Cardiac fibroblast (primary cell): ENCODE measurements around the gene VLDLR.

Experiments
- DNase-seq, 2 donors: peaks; one replicate each; pipeline versions ENCODE4 v3.0.0 to v3.0.0-alpha.2; 2010; ENCODE audit warnings: low read depth in 2 of 2
- H3K4me3 ChIP-seq, 2 donors: replicated peaks in 1 of 2; 1 replicate in 1 of 2; 2 replicates in 1 of 2; pipeline ENCODE4 v1.5.1; 2011; ENCODE audit warnings: low read depth in 2 of 2, low read length in 2 of 2, mild to moderate bottlenecking in 2 of 2, moderate library complexity in 1 of 2
- TF ChIP-seq, protein P1 (sequence below): IDR thresholded peaks from one replicate; pipeline ENCODE4 v1.5.1; 2011; ENCODE audit warnings: low read depth, mild to moderate bottlenecking, low read length, inconsistent platforms

The VLDLR gene

GRCh38 chr9:2618289-2618688 is 3.3 kb upstream of the VLDLR start:
- no peak for DNase-seq
- TF ChIP-seq, protein P1, sequence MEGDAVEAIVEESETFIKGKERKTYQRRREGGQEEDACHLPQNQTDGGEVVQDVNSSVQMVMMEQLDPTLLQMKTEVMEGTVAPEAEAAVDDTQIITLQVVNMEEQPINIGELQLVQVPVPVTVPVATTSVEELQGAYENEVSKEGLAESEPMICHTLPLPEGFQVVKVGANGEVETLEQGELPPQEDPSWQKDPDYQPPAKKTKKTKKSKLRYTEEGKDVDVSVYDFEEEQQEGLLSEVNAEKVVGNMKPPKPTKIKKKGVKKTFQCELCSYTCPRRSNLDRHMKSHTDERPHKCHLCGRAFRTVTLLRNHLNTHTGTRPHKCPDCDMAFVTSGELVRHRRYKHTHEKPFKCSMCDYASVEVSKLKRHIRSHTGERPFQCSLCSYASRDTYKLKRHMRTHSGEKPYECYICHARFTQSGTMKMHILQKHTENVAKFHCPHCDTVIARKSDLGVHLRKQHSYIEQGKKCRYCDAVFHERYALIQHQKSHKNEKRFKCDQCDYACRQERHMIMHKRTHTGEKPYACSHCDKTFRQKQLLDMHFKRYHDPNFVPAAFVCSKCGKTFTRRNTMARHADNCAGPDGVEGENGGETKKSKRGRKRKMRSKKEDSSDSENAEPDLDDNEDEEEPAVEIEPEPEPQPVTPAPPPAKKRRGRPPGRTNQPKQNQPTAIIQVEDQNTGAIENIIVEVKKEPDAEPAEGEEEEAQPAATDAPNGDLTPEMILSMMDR: no peak
- H3K4me3 ChIP-seq: no peak overlapping the region

DNA sequence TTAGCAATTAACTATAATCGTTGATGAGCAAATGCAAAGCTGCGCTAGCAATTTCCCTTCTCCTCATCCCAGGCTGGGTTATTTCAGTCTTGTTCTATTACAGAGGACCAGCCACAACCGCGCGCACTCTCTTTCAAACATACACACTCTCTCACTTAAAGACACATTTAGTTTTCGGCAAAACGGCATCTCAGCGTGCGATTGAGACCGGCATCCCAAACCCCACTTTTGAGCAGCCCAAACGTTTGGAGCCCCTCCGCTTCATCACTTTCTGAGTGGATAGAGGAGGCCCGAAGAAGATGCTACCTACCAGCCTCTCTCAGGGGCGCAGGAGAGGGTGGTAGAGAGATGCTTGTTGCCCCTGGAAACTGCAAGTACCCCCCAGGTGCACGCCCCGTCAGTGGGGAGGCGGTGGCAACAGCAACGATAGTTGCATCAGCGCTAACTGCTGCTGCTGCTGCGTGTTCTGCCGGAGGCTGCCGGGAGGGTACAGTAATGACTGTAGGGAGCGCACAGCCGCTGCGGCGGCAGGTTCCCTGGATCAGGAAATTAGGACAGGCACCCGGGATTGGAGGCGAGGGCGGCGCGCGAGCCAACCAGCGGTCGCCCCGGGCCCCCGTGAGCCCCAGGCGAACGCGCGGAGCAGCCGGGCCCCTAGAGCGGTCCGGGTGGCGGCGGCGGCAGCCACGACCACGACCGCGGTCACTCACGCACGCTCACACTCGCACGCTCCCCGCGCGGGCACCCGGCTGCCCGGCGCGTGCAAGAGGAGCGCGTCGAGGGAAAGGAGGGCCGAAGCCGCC is 467 bp upstream of the VLDLR start:
- peak overlapping the region; percentile 72 to 75 for H3K4me3 ChIP-seq
- DNase-seq: peak; percentile 79 to 80
- TF ChIP-seq, protein P1: peak; percentile 17

- DNase-seq: peak; percentile 22 to 24
- TF ChIP-seq, protein P1: no peak
- peak overlapping the region; percentile 72 to 75 for H3K4me3 ChIP-seq
Measured at GRCh38 chr9:2622461-2623287, 1.1 kb downstream of the VLDLR start.

DNA sequence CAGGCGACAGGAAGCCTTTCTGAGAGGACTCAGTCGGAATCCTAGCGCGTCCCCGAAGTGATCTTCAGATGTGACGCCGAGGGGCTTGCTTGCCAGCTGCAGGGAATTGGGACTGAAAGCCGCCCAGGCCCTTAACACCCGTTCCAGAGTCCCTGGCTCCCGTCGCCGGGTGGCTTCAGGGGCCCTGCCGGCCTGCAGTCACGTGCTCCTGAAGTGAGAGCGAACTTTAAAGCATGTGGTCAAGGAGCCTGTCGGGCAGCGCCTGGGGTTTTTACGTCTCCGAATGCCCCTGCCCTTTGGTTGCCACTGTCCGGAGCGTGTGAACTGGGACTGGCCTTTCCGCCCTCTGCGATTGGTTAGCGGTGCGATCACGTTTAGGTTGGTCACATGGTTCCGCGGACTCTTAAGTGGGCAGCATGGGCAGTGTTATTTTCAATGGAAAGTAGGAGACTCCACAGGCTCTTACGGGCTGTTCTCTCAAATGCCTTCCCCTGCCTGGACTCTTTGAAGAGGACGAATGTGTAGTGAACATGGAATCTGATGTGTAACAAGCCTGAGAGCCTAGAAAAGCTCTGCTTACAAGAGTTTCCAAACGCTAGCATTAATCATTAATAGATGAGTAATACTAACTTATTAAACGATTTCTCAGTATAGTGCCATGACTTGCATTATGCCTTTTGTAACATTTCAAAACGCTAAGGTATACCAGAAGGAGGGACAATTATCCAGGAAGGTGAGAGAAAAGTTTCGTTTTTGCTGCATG is 1.9 kb downstream of the VLDLR start:
- TF ChIP-seq, protein P1: no peak
- peak; percentile 52 to 64 for DNase-seq
- H3K4me3 ChIP-seq: peak overlapping the region; percentile 72 to 75

GRCh38 chr9:2624051-2624682 is 2.6 kb downstream of the VLDLR start:
- TF ChIP-seq, protein P1: no peak
- no peak overlapping the region for H3K4me3 ChIP-seq
- no peak for DNase-seq

- no peak overlapping the region for H3K4me3 ChIP-seq
- TF ChIP-seq, protein P1: peak; percentile 1
- no peak for DNase-seq
Measured at GRCh38 chr9:2625427-2625826, 3.8 kb downstream of the VLDLR start.
